IPS-15b (cell line): ENCODE measurements around the gene MBD5.

Experiments
- H3K27me3 ChIP-seq: one replicate; pipeline ENCODE4 v1.6.1; 2013; ENCODE audit warnings: low read length; ENCODE audit not compliant: control insufficient read depth, insufficient read depth
- H3K36me3 ChIP-seq: one replicate; pipeline ENCODE4 v1.6.1; 2013; ENCODE audit warnings: low read length; ENCODE audit not compliant: control insufficient read depth, insufficient read depth
- H3K4me1 ChIP-seq: one replicate; pipeline ENCODE4 v1.6.1; 2013; ENCODE audit warnings: mild to moderate bottlenecking, low read length; ENCODE audit not compliant: control insufficient read depth, insufficient read depth
- H3K4me3 ChIP-seq: one replicate; pipeline ENCODE4 v1.5.1; 2013; ENCODE audit warnings: low read depth, low read length
- H3K9ac ChIP-seq: one replicate; pipeline ENCODE4 v1.6.1; 2013; ENCODE audit warnings: low read depth, mild to moderate bottlenecking, low read length
- H3K9me3 ChIP-seq: one replicate; pipeline ENCODE4 v1.6.1; 2013; ENCODE audit warnings: mild to moderate bottlenecking, low read length; ENCODE audit not compliant: control insufficient read depth, insufficient read depth

The MBD5 gene

DNA sequence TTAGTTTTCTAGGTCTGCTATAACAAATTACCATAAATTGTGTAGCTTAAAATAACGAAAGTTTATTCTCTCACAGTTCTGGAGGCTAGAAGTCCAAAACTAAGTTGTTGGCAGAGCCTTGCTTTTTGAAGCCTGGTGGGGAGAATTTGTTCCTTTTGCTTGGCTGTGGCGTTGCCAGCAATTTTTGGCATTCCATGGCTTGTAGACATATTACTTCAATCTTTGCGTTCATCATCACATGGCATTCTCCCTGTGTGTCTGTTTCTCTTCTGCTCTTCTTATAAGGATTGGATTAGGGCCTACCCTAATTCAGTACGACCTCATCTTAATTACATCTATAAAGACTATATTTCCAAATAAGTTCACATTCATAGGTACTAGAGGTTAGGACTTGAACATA lies 217.7 kb downstream of the MBD5 start:
- Histone ChIP-seq H3K4me3 (no peak overlapping the region), H3K36me3 (no peaks in the 10 kb centered on the region), H3K9ac (no peak overlapping the region), H3K27me3 (no peaks in the 10 kb centered on the region), H3K4me1 (no peaks in the 10 kb centered on the region), H3K9me3 (no peaks in the 10 kb centered on the region)

DNA sequence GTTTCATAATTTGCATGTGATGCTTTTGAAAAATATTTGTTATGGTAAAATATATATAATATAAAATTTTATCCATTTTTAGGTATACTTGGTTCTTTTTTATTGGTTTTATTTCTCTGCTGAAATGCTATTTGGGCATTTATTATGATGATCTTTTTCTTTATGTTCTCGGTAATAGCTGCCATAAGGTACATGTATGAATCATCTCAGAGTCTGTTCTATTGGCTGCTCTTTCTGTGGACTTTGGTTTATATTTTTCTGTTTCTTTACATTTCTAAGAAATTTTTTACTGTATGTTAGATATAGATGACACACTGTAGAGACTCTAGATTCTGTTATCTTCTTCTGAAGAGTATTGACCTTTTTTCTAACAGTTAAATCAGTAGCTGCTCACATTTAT lies 219.9 kb downstream of the MBD5 start:
- Histone ChIP-seq H3K9ac (no peak overlapping the region), H3K4me3 (no peak overlapping the region), H3K9me3 (no peaks in the 10 kb centered on the region), H3K27me3 (no peaks in the 10 kb centered on the region), H3K4me1 (no peaks in the 10 kb centered on the region), H3K36me3 (no peaks in the 10 kb centered on the region)

DNA sequence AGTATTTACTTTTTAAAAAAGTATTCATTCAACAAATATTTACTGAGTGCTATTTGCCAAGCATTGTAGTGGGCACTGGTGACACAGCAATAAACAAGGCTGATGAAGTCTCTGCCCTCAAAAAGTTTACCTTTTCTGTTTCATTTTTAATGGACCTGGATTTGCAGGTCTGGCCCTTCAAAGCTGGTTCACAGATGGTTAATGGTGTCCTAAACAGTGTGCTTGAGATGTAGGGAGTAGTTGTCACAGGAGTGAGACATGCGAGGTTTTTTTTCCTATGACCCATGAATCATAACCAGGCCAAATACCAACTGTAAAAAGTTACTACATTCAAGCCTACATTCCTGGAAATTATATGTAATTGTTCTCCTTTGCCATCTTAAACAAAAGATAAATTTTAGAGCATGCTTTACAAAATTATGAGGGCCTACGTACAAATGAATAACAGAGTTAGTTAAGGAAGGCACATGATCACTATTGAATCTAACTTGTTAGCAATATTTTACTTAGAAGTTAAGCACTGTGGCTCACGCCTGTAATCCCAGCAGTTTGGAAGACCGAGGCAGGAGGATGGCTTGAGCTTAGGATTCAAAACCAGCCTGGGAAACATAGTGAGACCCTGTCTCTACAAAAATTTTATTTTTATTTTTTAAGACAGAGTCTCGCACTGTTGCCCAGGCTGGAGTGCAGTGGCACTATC lies 223.9 kb downstream of the MBD5 start:
- no peaks in the 10 kb centered on the region for H3K4me1 ChIP-seq
- H3K9ac ChIP-seq = no peak overlapping the region
- H3K27me3 ChIP-seq = no peaks in the 10 kb centered on the region

DNA sequence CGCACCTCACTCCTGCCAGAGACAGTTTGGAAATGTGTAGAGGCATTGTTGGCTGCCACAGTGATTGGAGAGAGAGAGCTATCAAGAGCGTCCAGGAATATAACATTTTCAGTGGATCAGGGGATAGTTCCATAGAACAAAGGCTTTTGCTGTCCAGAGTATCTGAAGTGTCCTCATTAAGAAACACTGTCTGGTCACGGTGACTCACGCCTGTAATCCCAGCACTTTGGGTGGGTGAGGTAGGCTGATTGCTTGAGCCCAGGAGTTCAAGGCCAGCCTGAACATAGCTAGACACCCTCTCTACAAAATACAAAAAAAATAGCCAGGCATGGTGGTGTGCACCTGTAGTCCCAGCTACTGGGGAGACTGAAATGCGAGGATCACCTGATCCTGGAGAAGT lies 231.1 kb downstream of the MBD5 start:
- H3K4me1 ChIP-seq = no peaks in the 10 kb centered on the region
- H3K9ac ChIP-seq = no peak overlapping the region
- H3K9me3 ChIP-seq = peaks cover 15% of the 10 kb centered on the region
- no peak overlapping the region for H3K4me3 ChIP-seq
- H3K27me3 ChIP-seq = no peaks in the 10 kb centered on the region
- H3K36me3 ChIP-seq = no peaks in the 10 kb centered on the region

More for the DNA sequence above, 223.9 kb downstream of the MBD5 start:
- Histone ChIP-seq H3K4me3 (no peak overlapping the region), H3K9me3 (no peaks in the 10 kb centered on the region), H3K36me3 (no peaks in the 10 kb centered on the region)

DNA sequence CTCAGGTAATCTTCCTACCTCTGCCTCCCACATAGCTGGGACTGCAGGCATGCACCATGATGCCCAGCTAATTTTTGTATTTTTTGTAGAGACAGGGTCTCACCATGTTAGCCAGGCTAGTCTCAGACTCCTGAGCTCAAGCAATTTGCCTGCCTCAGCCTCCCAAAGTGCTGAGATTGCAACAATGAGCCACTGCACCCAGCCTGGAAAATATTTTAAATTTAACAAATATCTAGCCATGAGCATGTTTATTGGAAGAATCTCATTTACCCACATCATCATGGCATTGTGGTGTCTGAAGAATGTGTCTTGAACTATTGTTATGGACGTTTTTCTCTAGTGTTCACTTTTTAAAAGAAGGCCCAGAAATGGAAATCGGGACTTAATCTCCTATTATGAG lies 231.8 kb downstream of the MBD5 start:
- H3K27me3 ChIP-seq = no peaks in the 10 kb centered on the region
- H3K4me3 ChIP-seq = no peak overlapping the region
- no peaks in the 10 kb centered on the region for H3K36me3 ChIP-seq
- H3K9ac ChIP-seq = no peak overlapping the region
- H3K9me3 ChIP-seq = peaks cover 15% of the 10 kb centered on the region
- no peaks in the 10 kb centered on the region for H3K4me1 ChIP-seq

DNA sequence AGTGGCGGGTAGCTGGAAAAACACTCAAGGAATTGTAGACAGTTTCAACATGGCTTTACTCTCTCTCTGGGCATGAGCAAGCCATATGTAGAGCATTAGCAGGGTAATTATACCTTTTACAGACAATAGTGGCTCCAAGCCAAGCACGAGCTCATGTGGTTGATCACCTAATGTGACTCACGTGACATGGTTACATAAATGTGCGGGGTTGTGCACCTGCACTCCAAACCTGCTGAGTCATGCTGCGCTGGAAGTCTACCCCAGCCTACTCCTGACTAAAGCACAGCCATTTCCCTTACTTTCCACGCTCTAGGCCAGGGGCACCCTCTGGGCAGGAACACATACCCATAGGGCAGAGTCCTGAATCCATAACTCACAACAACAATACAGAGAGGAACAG lies 232.8 kb downstream of the MBD5 start:
- peaks cover 16% of the 10 kb centered on the region for H3K9me3 ChIP-seq
- H3K4me3 ChIP-seq = no peak overlapping the region
- H3K36me3 ChIP-seq = no peaks in the 10 kb centered on the region

DNA sequence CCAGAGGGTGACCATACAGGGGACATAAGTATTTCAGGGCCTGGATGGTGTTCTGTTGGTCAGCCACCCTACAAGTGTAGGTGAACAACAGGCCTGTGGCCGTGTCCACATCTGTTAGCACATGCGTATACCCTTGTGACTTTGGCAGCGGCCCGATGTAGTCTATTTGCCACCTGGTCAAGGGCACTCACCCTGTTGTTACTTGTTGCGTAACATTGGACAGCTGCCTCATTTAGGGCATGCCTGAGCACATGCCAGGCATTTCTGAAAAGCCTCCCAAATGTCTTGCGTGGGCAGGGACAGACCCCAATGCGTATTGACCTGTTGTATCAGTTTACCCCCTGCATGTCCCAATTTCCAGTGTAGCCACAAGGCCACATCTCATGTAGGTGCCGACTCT lies 235.0 kb downstream of the MBD5 start:
- Histone ChIP-seq H3K9ac (no peak overlapping the region), H3K4me3 (no peak overlapping the region), H3K27me3 (no peaks in the 10 kb centered on the region), H3K4me1 (no peaks in the 10 kb centered on the region), H3K36me3 (no peaks in the 10 kb centered on the region), H3K9me3 (peaks cover 25% of the 10 kb centered on the region)

More for the DNA sequence above, 232.8 kb downstream of the MBD5 start:
- no peaks in the 10 kb centered on the region for H3K27me3 ChIP-seq
- no peaks in the 10 kb centered on the region for H3K4me1 ChIP-seq
- no peak overlapping the region for H3K9ac ChIP-seq

DNA sequence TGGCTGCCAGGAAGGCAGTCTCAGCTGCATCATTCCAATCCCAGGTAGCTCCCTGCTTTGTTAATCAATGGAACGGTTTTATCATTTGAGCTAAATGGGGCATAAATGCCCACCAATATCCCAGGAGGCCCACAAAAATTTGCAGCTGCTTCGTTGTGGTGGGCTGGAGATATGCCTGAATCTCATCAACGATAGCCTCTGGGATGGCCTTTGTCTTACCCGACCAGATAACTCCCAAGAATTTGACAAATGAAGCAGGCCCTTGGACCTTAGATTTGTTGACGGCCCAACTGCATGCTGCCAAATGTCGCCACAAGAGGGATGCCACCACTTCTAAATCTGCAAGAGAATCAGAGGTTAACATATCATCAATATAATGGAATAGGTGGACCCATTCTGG lies 236.4 kb downstream of the MBD5 start:
- no peaks in the 10 kb centered on the region for H3K36me3 ChIP-seq

DNA sequence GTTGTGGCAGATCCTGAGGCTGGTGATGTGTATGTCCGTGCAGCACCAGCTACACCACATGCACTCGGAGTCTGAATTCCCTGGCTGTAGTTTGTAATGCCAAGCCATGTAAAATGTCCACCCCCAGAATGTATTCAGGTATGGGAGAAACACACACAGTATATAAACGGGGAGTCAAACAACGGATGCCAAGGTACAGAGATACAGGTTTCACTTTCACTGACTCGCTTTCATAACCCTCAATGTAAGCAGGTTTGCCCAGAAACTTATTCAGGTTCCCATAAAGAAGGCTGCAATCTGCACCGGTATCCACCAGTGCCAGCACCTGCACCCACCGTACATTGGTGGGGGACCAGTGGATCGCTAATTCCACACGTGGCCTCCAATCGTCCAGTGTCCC lies 237.2 kb downstream of the MBD5 start:
- Histone ChIP-seq H3K4me1 (no peaks in the 10 kb centered on the region), H3K4me3 (no peak overlapping the region), H3K9ac (no peak overlapping the region), H3K9me3 (peaks cover 23% of the 10 kb centered on the region), H3K27me3 (no peaks in the 10 kb centered on the region), H3K36me3 (no peaks in the 10 kb centered on the region)

More for the DNA sequence above, 236.4 kb downstream of the MBD5 start:
- H3K4me3 ChIP-seq = no peak overlapping the region
- H3K4me1 ChIP-seq = no peaks in the 10 kb centered on the region
- no peak overlapping the region for H3K9ac ChIP-seq
- H3K9me3 ChIP-seq = peaks cover 23% of the 10 kb centered on the region
- no peaks in the 10 kb centered on the region for H3K27me3 ChIP-seq

DNA sequence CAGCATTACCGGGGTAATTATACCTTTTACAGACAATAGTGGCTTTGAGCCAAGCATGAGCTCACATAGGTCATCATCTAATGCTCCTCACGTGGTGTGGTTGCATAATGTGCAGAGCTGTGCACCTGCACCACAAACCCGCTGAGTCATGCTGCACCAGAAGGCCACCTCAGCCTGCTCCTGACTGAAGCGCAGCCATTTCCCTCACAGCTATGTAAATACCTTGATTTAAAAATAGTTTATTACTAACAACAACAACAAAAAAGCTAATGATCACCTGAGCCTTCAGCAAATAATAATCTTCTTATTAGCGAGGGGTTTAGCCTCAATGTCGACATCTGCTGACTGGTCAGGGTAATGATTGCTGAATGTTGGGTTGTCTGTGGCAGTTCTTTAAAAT lies 238.8 kb downstream of the MBD5 start:
- no peak overlapping the region for H3K9ac ChIP-seq
- no peaks in the 10 kb centered on the region for H3K27me3 ChIP-seq
- peaks cover 11% of the 10 kb centered on the region for H3K9me3 ChIP-seq
- H3K4me1 ChIP-seq = no peaks in the 10 kb centered on the region
- H3K4me3 ChIP-seq = no peak overlapping the region
- H3K36me3 ChIP-seq = no peaks in the 10 kb centered on the region

DNA sequence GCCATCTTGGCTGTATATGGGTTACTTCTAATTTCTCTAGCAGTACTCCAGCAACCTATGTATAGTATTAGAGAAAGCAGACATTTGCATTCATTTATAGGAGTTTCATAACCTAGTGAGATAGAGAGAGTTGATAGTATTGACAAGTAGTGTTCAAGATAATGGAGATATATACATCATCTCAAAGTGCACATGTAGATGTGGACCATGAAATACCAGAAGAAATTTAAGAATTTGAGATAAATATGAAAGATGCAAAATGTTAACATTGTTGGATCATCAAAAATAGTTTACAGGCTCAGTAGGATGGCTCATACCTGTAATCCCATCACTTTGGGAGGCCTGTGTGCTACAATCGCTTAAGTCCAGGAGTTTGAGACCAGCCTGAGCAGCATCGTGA lies 243.0 kb downstream of the MBD5 start:
- Histone ChIP-seq H3K27me3 (no peaks in the 10 kb centered on the region), H3K9ac (no peak overlapping the region), H3K4me1 (no peaks in the 10 kb centered on the region), H3K4me3 (no peak overlapping the region), H3K36me3 (no peaks in the 10 kb centered on the region), H3K9me3 (peaks cover 8% of the 10 kb centered on the region)

DNA sequence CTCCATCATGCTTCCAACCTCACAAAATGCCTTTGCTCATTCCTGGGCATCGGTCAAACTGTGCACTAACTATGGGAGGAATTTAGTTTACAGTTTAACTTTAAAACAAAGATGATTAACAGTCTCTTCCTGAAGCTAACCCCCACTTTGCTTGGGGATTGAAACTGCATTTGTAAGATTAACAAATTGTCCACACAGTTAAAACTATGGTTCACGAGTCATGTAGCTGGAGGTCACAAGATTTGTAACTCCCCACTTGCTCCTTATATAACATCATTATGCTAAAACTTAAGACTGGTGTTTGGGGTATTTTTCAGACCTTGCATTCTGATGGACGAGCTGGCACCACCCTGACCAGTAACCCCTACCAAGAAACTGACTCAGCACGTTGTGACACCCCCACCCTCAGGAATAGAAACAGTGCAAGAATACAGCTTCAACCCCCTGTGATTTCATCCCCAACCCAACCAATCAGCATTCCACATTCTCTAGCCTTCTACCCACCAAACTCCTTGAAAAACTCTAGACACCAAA lies 252.3 kb downstream of the MBD5 start:
- Histone ChIP-seq H3K9ac (no peak overlapping the region), H3K4me3 (no peak overlapping the region), H3K27me3 (no peaks in the 10 kb centered on the region), H3K9me3 (no peaks in the 10 kb centered on the region), H3K4me1 (no peaks in the 10 kb centered on the region), H3K36me3 (no peaks in the 10 kb centered on the region)
